ENCODE data around the gene ROM1.

ROM1 gene

GRCh38 chr11:62612366-62613290 is at the start of gene ROM1, which contains the start of gene EML3:
Gene ROM1 (plus strand): TSS chr11:62613257. CDS start chr11:62613282, 25 bp downstream.
Gene EML3 (minus strand): TSS chr11:62612775. CDS start chr11:62612457, 318 bp downstream.
- peak; percentile 83 for TF ChIP-seq CTCF (IDR thresholded peaks at IDR 0.05)

GRCh38 chr11:62565100-62565802 is 47.8 kb upstream of the ROM1 start:
- no peak for TF ChIP-seq CTCF (IDR thresholded peaks at IDR 0.05)

GRCh38 chr11:62566247-62566646 is 46.8 kb upstream of the ROM1 start:
- TF ChIP-seq CTCF (IDR thresholded peaks at IDR 0.05), result no peak

GRCh38 chr11:62567018-62567633 is 45.9 kb upstream of the ROM1 start:
- no peak for TF ChIP-seq CTCF (IDR thresholded peaks at IDR 0.05)

GRCh38 chr11:62569611-62570010 is 43.4 kb upstream of the ROM1 start:
- no peak for TF ChIP-seq CTCF (IDR thresholded peaks at IDR 0.05)

GRCh38 chr11:62572431-62572830 is 40.6 kb upstream of the ROM1 start:
- no peak for TF ChIP-seq CTCF (IDR thresholded peaks at IDR 0.05)

GRCh38 chr11:62573006-62573591 is 40.0 kb upstream of the ROM1 start:
- no peak for TF ChIP-seq CTCF (IDR thresholded peaks at IDR 0.05)
